Fibroblast of the conjunctiva (primary cell): ENCODE results near the gene PGAP6.

ENCODE experiments used
- DNase-seq: peaks from one replicate; pipeline ENCODE4 v3.0.0-alpha.2; 2010; ENCODE audit warnings: low read depth

The PGAP6 gene

GRCh38 chr16:324451-325334 is 57.1 kb downstream of the PGAP6 start:
- DNase-seq: no peak

DNA sequence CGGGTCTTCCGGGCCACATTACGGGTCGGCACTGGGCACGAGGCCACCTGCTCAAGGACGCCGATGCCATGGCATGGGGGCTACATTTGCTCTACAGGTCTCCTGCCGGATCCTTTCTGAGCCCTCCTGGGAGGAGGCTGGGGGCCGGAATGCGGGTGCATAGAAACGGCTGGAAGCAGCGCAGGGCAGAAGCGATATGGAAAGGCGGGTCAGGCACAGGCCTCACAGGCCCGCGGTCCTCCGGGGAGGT is 57.7 kb downstream of the PGAP6 start:
- no peak for DNase-seq

GRCh38 chr16:322476-323143 is 59.2 kb downstream of the PGAP6 start:
- no peak for DNase-seq

- no peak for DNase-seq
Measured at GRCh38 chr16:321532-321931, 60.2 kb downstream of the PGAP6 start.
